Ovary (tissue), 3 donors: Measurements from ENCODE around the gene CDC26.

Source experiments
- CTCF ChIP-seq, 3 donors: fragments of 450-650 bp in 2 of 3; fragments of 200-600 bp in 1 of 3; IDR thresholded peaks; one replicate each; pipeline versions ENCODE4 v1.5.1 to v1.8.0; 2016 to 2022; ENCODE audit warnings: antibody characterized with exemption in 3 of 3, mild to moderate bottlenecking in 1 of 3
- EP300 ChIP-seq: sonication (generic); formaldehyde crosslinking; IDR thresholded peaks from one replicate; pipeline ENCODE4 v1.6.1; 2017; ENCODE audit warnings: antibody characterized with exemption
- POLR2A ChIP-seq: fragments of 450-650 bp; IDR thresholded peaks from one replicate; pipeline ENCODE4 v1.6.1; 2017; ENCODE audit warnings: antibody characterized with exemption, mild to moderate bottlenecking, moderate library complexity
- donor health status: DM: no; HTN: no; CAD: no.

DNA sequence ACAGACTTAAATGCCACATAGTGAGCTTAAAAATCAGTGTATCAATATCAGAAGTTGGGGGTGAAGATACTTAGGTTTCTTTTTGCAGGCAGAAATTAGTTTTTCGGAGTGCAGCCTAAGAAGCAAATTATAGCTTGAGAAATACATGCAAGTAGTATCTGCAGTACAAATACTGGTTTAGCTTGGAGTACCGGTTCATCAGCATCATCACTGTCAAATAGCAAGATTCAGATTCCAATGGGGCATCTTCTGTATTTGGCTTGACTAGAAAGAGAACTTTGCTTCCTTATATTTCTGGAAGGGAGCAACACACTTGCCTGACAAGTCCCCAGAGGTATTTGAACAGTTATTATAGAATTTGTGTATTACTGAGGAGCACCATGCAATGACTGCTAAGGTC, 34.2 kb downstream of the CDC26 start:
- TF ChIP-seq POLR2A (no peak), CTCF (IDR thresholded peaks at IDR 0.05) (no peak), EP300 (no peak)
